HG03139 (cell line): ENCODE data around the gene C19orf33.

Experiments
- ATAC-seq: cut with Tn5 transposase; IDR thresholded peaks from one replicate; pipeline ENCODE4 v1.9.1; 2021; ENCODE audit not compliant: unreplicated experiment

C19orf33 gene

DNA sequence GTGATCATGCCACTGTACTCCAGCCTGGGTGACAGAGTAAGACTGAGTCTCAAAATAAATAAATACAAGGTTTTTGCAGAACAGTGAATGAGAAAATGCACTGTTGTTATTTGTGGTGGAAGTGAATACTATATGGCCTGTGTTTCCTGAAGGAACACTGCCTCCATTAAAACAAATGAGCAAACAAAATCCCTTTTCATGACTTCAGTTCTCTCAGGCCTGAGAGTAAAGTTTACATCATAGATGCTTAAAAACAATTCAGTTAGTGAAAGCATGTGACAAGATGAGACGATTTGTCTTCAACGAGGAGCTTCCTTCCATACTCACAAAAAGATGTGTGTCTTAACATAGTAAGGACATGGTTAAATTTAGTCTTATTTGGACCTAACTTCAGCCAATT, 25.3 kb upstream of the C19orf33 start:
- ATAC-seq: no peak

GRCh38 chr19:38280030-38280921, 23.8 kb upstream of the C19orf33 start:
- ATAC-seq: no peak

DNA sequence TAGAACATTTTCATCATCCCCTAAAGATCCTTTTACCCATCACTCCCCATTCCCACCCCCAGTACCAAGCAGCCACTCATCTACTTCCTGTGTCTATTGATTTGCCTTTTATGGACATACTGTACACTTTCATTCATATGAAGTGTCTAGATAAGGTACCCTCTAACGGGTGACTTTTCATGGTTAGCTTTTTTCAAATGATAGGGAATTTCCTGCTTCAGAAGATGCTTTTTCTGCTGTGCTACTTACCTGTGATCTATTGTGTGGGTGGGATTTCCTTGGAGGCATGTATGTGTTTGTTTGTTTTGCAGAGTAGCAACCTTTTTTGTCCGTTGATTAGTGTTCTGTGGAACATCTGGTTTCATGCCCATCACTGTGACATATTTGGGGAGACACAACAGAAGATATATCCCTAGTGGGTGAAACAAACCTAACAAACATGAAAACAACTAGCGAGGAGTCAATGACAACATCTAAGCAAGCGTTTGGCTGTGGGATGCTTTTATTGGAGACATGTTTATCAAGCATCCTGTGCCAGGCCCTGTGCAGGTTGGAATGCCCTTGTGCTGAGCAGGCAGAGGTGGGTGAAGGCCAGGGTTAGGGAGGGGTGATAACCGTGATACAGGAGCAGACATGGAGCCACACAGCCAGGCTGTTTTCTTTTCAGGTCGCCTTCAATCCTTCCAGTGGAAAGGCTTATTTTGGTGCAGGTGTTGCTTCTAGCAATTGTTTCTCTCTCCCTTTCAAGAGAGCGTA, 22.1 kb upstream of the C19orf33 start:
- no peak for ATAC-seq

DNA sequence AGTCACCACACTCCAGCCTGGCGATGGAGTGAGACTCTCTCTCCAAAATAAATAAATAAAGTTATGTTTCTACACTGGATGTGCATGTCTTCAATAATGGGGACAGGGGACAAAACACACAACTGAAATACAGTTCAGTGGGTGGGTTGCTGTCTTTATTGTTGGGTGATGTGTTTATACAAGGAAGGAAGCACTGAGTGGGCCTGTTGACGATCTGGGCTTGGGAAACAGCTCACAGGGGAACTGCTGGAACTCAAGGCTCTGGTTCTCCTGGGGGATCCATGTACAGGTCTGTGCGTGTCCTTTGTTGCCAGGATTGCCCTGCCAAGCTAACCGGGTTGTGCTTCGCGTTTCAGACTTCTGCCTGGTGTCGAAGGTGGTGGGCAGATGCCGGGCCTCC, 20.8 kb upstream of the C19orf33 start:
- ATAC-seq: no peak

DNA sequence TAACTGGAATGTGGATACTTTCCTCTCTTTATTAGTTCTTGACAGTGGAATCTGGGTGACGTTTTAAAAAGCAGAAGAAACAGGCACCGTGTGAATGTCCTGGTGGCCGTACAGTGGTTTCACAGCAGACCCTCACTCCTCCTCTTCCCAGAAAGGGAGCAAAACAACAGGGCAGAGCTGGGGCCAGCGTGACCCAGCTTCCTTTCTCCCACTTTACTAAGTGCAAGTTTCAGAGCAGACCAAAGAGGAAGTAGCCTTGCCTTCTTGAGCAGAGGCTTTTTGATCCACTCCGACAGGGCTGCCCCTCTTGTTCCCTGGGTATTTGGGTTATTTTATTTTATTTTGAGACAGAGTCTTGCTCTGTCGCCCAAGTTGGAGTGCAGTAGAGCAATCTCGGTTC, 19.6 kb upstream of the C19orf33 start:
- no peak for ATAC-seq

DNA sequence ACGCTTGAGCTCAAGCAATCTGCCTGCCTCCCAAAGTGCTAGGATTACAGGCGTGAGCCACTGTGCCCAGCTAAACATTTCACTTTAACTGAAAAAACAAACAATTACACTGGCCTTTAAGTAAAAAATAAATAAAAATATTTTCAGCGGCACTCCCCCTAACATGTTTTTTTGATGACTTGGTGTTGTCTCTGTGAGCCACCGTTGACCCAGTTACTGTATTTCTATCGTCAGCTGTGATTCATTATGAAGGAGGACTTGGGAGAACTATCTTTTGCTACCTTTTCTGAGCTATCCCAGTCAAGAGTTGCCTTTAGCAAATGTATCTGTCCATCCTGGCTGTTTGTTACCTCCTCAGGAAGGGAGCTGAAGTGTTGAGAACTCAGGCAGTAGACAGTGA, 18.5 kb upstream of the C19orf33 start:
- no peak for ATAC-seq

DNA sequence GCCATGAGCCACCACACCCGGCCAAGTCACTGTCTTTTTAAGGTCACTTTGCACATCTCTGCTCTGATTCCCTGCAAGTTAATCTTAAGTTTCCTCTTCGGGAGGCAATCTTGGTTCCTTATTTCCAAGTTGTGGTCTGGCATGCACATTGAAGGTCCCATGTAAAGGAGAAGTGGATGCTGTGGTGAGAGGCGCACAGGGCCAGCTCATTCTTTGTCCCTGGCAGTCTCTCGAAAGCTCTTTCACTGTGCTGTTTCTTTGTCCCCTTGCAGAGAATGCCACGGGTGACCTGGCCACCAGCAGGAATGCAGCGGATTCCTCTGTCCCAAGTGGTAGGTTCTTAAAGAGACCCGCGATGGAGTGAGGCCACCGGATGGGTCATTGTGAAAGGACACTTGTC, 16.4 kb upstream of the C19orf33 start:
- no peak for ATAC-seq

DNA sequence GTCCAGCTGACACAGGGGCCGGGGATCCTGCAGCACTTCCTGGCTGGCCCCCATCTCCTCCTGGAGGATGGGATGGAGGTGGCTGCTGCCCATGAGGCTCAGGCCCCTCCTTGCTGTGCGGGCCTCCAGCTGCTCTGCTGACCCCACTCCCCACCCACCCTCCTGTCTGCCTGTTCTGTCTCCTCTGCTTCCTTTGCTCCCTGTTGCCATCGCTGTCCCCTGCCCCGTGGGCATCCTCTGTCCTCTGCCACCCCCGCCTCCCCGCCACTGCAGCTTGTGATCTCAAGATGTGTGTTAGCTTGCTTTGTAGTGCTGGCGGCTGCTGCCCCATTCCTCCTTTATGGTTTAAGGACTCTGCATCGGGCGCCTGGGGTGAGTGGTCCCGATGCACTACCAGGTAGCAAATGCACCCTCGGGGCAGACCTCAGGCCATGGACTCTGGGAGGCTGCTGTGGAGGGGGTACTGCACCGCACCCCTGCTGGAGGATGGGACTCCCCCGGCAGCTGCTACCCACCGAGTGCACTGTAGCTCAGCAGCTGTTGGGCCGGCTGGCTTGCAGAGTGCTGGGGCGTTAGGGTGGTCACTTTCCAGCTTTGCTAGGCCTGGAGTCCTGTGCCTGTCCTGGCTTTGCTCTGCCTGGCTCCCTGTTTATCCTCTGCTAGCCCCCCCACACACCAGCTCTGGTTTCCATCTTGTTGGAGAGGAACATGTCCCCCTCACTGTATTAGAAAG, 15.8 kb upstream of the C19orf33 start:
- no peak for ATAC-seq

- ATAC-seq: no peak
Observed at GRCh38 chr19:38289955-38290354, 14.1 kb upstream of the C19orf33 start.

- ATAC-seq: no peak
Observed at GRCh38 chr19:38290631-38291147, 13.4 kb upstream of the C19orf33 start.

- no peak for ATAC-seq
Observed at GRCh38 chr19:38291855-38292254, 12.2 kb upstream of the C19orf33 start.

- ATAC-seq: no peak
Observed at GRCh38 chr19:38293281-38293680, 10.8 kb upstream of the C19orf33 start.

DNA sequence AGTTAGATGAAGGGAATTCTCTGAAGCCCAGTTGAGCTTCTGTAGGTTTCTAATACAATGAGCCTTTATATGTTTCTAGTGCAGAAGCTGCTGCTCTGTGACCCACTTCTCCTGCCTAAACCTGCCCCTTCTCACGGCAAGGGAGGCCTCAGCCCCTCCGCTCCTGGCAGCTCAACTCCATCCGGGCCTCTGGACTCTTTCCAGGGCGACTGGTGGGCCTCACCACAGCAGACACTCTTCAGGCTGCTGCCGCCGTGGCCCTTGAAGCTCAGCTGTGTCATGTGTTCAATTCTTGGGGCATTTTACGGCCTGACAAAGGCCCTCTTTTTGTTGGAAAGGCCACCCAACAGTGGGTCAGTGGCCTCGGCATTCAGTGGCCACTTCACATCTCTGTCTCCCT, 10.0 kb upstream of the C19orf33 start:
- ATAC-seq: no peak

DNA sequence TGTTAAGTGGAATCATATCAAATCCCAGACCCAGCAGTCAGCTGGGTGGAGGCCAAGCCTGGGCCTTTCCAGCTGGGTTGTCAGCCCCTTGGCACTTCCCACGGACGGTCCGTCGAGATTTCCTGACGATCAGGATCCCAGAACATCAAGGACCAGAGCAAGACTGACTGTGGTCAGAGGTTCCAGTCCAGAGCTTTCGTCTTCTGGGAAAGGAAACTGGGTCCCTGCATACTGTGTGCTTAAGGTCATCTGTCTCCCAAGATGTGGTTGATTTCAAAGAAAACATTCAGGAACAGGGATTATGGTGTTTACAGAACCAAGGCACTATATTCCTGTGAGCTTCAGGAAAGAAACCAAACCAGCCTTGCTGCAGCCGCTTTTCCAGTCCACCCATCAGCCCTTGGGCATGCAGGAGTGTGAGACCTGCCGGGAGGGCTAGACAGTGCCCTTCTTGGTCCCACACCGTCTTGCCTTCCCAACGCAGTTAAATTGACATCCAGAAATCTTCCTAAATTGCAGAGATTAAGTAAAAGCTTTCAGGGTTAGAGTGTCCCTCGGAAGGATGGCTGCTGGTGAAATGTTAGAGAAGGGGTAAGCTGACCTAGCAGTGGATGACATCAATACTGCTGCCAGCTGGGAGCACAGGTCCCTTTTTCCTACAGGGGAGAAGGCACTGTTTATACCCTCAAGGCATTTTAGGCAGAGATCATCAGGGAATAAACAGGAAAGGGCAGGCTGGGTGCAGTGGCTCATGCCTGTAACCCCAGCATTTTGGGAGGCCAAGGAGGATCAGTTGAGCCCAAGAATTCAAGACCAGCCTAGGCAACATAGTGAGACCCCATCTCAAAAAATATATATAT, 5.0 kb upstream of the C19orf33 start:
- no peak for ATAC-seq

DNA sequence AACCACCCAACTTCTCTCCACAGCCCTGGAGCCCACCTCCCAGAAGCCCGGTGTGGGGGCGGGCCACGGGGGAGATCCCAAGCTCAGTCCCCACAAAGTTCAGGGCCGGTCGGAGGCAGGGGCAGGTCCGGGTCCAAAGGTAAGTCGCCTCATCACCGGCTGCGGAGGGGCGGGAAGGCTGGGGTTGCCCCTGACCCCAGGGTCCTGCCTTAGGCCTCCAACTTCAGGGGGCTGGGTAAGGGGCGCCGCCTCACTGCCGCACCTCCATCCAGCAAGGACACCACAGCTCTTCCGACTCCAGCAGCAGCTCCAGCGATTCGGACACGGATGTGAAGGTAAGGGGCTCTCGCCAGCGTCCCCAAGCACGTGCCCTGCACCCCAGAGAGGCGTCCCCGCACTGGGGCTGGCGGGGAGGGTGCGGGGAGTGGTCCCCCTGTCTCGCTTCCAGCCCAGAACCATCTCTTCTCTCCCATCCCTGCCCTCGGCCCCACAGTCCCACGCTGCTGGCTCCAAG, 358 bp downstream of the C19orf33 start:
- no peak for ATAC-seq

DNA sequence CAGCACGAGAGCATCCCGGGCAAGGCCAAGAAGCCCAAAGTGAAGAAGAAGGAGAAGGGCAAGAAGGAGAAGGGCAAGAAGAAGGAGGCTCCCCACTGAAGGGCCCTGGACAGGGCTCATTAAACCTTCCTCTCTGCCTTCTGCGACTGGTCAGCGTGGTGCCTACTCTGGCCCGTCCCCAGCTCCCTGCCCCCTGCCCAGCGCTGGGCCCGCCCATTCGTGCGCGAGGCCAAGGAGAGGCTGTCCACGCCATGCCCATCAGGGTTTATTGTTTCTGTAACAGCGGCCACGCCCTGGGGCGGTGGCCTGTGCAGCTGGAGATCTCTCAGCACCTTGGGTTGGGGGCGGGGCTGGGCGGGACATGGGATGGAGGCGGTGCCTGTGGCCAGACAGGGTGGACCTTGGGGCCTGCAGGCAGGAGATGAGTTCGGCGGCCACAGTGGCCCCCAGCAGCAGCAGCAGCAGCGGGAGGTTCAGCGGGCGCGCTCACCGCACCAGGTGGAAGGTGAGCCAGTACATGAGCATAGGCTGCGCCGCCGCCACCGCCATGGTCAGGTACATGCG, 897 bp downstream of the C19orf33 start:
- ATAC-seq: no peak

GRCh38 chr19:38306236-38306635, 2.2 kb downstream of the C19orf33 start:
- ATAC-seq: no peak

- ATAC-seq: no peak
Observed at GRCh38 chr19:38307076-38307475, 3.0 kb downstream of the C19orf33 start.

DNA sequence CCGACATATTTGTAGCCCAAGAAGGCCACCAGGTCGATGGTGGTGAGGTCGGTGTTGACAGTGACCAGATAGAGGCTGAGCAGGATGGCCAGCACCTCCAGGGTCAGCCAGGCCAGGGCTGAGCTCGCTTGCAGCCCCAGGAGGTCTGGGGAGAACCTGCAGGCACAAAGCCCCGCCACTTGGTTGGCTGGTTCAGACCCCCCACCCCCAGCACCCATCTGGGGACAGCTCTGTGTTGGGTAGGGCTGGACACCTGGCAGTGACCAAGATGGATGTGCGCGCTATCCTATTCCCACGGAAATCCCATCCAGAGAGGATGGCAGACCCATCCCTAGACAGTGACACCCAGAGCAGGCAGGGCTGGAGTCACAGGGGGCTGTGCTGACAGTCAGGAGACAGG, 3.5 kb downstream of the C19orf33 start:
- no peak for ATAC-seq
